Fibroblast of mammary gland (primary cell): ENCODE measurements around the gene HNRNPAB.
"Not testable (repeated sequence)": the region's sequence is repeated elsewhere in the genome, so short reads cannot be mapped to it uniquely, and the experiment has no call there.

Experiments used
- DNase-seq: peaks from one replicate; pipeline ENCODE4 v3.0.0-alpha.2; 2010; ENCODE audit warnings: low read depth
- H3K4me3 ChIP-seq: 2 replicates; pipeline ENCODE4 v1.5.1; 2011; ENCODE audit warnings: low read depth, mild to moderate bottlenecking, low read length, moderate library complexity; ENCODE audit not compliant: control insufficient read depth
- CTCF ChIP-seq: conservative IDR thresholded peaks from 2 replicates; pipeline ENCODE4 v1.5.1; 2011; ENCODE audit warnings: low read depth, low read length, inconsistent platforms; ENCODE audit not compliant: control insufficient read depth, insufficient read depth

HNRNPAB gene

GRCh38 chr5:178196281-178196812 lies 8.0 kb upstream of the HNRNPAB start:
- H3K4me3 ChIP-seq, result no peak overlapping the region
- TF ChIP-seq CTCF, result no peak
- DNase-seq, result no peak

GRCh38 chr5:178196986-178197385 lies 7.3 kb upstream of the HNRNPAB start:
- TF ChIP-seq CTCF, result peak; percentile 39
- DNase-seq, result no peak
- no peak overlapping the region for H3K4me3 ChIP-seq

GRCh38 chr5:178198151-178198550 lies 6.2 kb upstream of the HNRNPAB start:
- H3K4me3 ChIP-seq, DNase-seq: not testable (repeated sequence)

GRCh38 chr5:178198706-178199105 lies 5.6 kb upstream of the HNRNPAB start:
- no peak for TF ChIP-seq CTCF
- H3K4me3 ChIP-seq, result no peak overlapping the region
- no peak for DNase-seq

GRCh38 chr5:178199581-178200434 lies 4.5 kb upstream of the HNRNPAB start:
- no peak for TF ChIP-seq CTCF
- no peak overlapping the region for H3K4me3 ChIP-seq
- no peak for DNase-seq

GRCh38 chr5:178201221-178201926 lies 3.0 kb upstream of the HNRNPAB start:
- DNase-seq, result no peak
- no peak for TF ChIP-seq CTCF

GRCh38 chr5:178201927-178202235 lies 2.5 kb upstream of the HNRNPAB start:
- no peak for TF ChIP-seq CTCF
- H3K4me3 ChIP-seq, result no peak overlapping the region
- DNase-seq, result no peak

More at GRCh38 chr5:178201221-178201926, 3.0 kb upstream of the HNRNPAB start:
- H3K4me3 ChIP-seq, result no peak overlapping the region
